ENCODE results near the gene AIFM3.

GRCh38 chr22:20956258-20957101 is 10.6 kb upstream of the AIFM3 start:
- TF ChIP-seq CTCF (IDR thresholded peaks at IDR 0.05) (no peak), ZFX (IDR thresholded peaks at IDR 0.05; ENCODE audit: borderline replicate concordance) (no peak)
